ENCODE results near the gene MOV10. TPM values are rescaled to one million over a fixed set of nuclear protein-coding genes. Genes with fewer than 3 reads are reported as not detected.
"Not testable (repeated sequence)": the region's sequence is repeated elsewhere in the genome, so short reads cannot be mapped to it uniquely, and the experiment has no call there.

Gene MOV10
- total and polyA plus RNA-seq, 2 of the 8 experiments (the other 6 are each of a cell fraction or from before 2014, with no cell fraction given): 57.3 to 109 TPM

DNA sequence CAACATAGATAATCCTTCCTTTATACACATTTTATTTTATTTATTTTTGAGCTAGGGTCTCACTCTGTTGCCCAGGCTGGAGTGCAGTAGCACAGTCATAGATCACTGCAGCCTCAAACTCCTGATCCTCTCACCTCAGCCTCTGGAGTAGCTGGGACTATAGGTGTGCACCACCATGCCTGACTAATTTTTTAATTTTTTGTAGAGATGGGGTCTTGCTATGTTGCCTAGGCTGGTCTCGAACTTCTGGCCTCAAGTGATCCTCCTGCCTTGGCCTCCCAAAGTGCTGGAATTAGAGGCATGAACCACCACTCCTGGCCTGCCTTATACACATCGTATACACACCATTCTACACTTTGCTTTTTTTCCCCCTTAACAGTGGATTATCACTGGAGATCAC is 46.8 kb downstream of the MOV10 start:
- not testable (repeated sequence) for H3K27ac ChIP-seq (ENCODE audit: low read depth, low read length); H2BK15ac ChIP-seq (ENCODE audit: low read length); H4K91ac ChIP-seq (replicated peaks; ENCODE audit: insufficient read length, low read length); H3K14ac ChIP-seq (ENCODE audit: insufficient read length); H3K23ac ChIP-seq (ENCODE audit: insufficient read length); H2BK20ac ChIP-seq (ENCODE audit: low read length); H4K20me1 ChIP-seq (replicated peaks in 1 of 2; ENCODE audit: control insufficient read depth in 1 of 2, insufficient read depth in 2 of 2, low read length in 2 of 2); H3K9ac ChIP-seq (replicated peaks in 1 of 4; ENCODE audit: extremely low read depth in 1 of 4, low read depth in 3 of 4, low read length in 3 of 4); DNase-seq (ENCODE audit: low read depth in 1 of 2, low spot score in 2 of 2); H2BK12ac ChIP-seq (ENCODE audit: low read depth, low read length); H4K5ac ChIP-seq (ENCODE audit: insufficient read length, low read depth, low read length); H4K8ac ChIP-seq (ENCODE audit: extremely low read depth, insufficient read depth, low read length); H2AFZ ChIP-seq (ENCODE audit: low read length); H2BK120ac ChIP-seq (replicated peaks; ENCODE audit: low read depth, low read length); H3K56ac ChIP-seq (replicated peaks; ENCODE audit: insufficient read length, low read depth, low read length); H3K36me3 ChIP-seq (ENCODE audit: control insufficient read depth in 2 of 4, insufficient read depth in 4 of 4, low read length in 3 of 4); H3K4ac ChIP-seq (replicated peaks; ENCODE audit: insufficient read length, low read depth, low read length); H3K18ac ChIP-seq (ENCODE audit: extremely low read depth, low read length); H3K79me1 ChIP-seq (ENCODE audit: low read depth, low read length); H2AK5ac ChIP-seq (ENCODE audit: low read depth, low read length); H2BK5ac ChIP-seq (ENCODE audit: low read depth, low read length); H3K4me2 ChIP-seq (ENCODE audit: insufficient read depth in 1 of 2, low read depth in 2 of 2, low read length in 2 of 2); H3K4me3 ChIP-seq (ENCODE audit: extremely low read depth in 1 of 4, insufficient read depth in 2 of 4, low read depth in 3 of 4, low read length in 4 of 4); H3K79me2 ChIP-seq (ENCODE audit: control insufficient read depth in 1 of 2, insufficient read depth in 2 of 2, low read length in 2 of 2); H3K23me2 ChIP-seq (ENCODE audit: low read depth, low read length); FAIRE-seq; H3K9me3 ChIP-seq (ENCODE audit: insufficient read depth in 2 of 2, low read depth in 1 of 2, low read length in 1 of 2)
- H3K27me3 ChIP-seq (replicated peaks in 1 of 4; ENCODE audit: control insufficient read depth in 3 of 4, extremely low read depth in 1 of 4, insufficient read depth in 3 of 4, low read length in 3 of 4): peaks cover 0 to 26% (median 16%) of the 10 kb centered on the region in 4 experiments; a peak in 5 of 7 replicates
- ChIA-PET POLR2A (ENCODE audit: partially characterized antibody) (interaction anchor here (3.0 to 3.4 kb wide), 2 partner anchors 23 to 83 kb away, joined by 15 to 20 read pairs; no protein-coding TSS in a partner anchor), CTCF (ENCODE audit: partially characterized antibody) (interaction anchor here (0.5 to 14.2 kb wide), 19 partner anchors 9 to 356 kb away, joined by 3 to 547 read pairs (median 5); no protein-coding TSS in a partner anchor)
- H3K4me1 ChIP-seq (replicated peaks in 1 of 4; ENCODE audit: control insufficient read depth in 3 of 4, insufficient read depth in 4 of 4, low read length in 3 of 4): peaks cover 8 to 21% (median 17%) of the 10 kb centered on the region in 4 experiments
- 94% methylated on average over 2 of the region's 2 CpGs; no CpG with 5 or more reads in 1 of the 2 experiments for WGBS, 2 experiments (ENCODE audit: extremely low coverage in 1 of 2, insufficient coverage in 1 of 2, insufficient read length in 1 of 2, insufficient replicate concordance in 2 of 2, low coverage in 1 of 2, low lambda C conversion rate in 2 of 2, missing lambda C conversion rate in 1 of 2)
